D341Med (cell line): ENCODE measurements around the gene S1PR1.
"Not testable (repeated sequence)": the region's sequence is repeated elsewhere in the genome, so short reads cannot be mapped to it uniquely, and the experiment has no call there.

ENCODE experiments used
- DNase-seq: peaks from one replicate; pipeline ENCODE4 v3.0.0; 2012; ENCODE audit warnings: low spot score

Gene S1PR1

DNA sequence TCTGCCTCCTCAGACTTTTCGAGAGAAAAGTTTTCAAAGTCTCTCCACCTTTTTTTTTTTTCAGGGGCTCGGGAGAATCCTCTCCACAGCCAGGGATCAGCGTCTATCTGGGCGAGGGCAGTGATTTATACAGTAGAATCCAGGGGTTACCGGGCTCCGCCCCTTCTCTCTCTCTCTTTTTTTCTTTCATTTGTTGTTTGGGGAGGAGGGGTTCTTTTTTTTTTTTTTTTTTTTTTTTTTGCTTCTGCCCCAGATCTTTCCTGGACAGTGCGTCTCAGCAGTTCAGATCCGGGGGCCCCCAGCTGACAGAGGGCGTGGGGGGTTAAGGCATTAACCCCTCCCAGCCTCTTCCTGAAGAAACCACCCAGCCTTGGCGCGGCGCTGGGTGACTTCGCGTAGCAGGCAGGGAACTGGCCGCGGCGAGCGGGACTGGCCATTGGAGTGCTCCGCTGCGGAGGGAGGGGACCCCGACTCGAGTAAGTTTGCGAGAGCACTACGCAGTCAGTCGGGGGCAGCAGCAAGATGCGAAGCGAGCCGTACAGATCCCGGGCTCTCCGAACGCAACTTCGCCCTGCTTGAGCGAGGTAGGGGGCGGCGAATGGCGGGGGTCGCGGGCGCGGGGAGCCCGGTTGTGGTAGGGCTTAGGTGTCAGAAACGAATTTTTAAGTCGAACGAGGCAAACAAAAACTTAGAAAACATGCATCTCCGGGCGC, at the start of gene S1PR1:
Gene S1PR1 (plus strand): TSS at position 504 of the 713 bp plus-strand sequence. CDS start 1,966 bp downstream, outside the sequence.
- peak; percentile 51 for DNase-seq

DNA sequence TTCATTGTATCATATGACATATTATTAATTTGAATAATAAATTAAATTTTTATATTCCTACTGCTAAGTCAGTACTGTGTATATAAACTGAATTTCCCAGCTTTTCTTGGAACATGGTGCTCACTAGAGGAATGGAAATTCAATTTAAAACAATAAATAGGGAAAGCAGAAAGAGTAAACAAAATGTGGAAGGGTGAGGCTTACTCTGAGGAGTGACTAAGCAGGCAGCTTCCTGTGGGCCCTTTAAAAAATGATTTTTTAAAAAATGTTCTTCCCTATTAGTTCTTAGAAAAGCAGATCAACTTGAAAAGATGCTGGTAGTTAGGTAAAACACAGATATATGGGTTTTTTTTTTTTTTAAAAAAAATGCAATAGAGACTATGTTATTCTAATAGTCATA, 49.5 kb upstream of the S1PR1 start:
- no peak for DNase-seq

DNA sequence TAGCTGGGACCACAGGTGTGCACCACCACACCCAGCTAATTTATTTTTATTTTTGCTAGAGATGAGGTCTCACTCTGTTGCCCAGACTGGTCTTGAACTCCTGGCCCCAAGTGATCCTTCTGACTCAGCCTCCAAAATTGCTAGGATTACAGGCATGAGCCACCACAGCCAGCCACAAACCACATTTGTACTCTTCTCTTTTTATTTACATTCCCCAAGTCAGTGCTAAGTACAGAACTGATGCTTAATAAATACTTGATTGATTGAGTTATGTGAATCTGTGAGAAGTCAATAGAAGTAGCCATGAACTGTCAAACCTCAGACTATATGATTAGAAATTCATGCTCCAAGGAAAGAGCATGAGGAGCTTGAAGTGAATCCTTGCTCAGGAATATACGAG, 48.5 kb upstream of the S1PR1 start:
- DNase-seq = no peak

DNA sequence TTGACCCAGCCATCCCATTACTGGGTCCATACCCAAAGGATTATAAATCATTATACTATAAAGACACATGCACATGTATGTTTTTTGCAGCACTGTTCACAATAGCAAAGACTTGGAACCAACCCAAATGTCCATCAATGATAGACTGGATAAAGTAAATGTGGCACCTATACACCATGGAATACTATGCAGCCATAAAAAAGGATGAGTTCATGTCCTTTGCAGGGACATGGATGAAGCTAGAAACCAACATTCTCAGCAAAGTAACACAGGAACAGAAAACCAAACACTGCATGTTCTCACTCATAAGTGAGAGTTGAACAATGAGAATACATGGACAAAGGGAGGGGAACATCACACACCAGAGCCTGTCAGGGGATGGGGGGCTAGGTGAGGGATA, 47.9 kb upstream of the S1PR1 start:
- not testable (repeated sequence) for DNase-seq

DNA sequence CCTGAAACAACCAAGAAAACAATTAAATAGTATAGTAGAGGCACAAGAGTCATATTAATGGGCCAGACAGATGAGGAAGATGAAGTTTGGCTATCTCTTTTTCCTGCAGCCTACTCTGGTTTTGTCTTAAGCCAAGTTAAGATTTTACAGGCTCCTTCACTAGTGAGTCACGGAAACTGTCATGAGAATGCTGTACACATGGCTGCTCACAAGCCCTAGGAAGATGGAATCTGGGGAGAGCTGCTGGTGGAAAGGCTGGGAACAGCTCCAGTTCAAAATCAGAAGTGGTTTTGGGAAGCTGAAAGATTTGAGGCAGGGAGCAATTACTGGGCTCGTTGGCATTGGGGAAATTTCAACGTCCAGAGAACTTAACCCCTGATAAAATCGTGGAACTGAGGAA, 46.4 kb upstream of the S1PR1 start:
- DNase-seq = no peak

DNA sequence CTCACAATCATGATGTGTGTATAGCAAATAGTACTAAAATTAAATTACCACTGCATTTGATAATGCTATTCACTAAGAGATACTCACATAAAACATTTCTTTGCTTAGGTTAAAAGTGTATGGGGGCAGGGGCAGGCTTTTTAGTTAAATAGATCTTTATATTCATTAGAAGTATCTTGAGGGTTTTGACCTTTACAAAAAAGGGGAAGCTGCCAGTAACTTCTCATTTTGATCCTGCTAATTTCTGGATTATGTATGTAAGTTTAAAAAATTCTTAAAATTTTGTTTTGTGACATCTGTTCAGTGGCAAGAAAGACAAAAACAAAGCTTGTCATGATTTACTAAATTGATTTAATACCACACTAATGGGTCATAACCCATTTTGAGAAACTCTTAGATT, 45.8 kb upstream of the S1PR1 start:
- DNase-seq = no peak

DNA sequence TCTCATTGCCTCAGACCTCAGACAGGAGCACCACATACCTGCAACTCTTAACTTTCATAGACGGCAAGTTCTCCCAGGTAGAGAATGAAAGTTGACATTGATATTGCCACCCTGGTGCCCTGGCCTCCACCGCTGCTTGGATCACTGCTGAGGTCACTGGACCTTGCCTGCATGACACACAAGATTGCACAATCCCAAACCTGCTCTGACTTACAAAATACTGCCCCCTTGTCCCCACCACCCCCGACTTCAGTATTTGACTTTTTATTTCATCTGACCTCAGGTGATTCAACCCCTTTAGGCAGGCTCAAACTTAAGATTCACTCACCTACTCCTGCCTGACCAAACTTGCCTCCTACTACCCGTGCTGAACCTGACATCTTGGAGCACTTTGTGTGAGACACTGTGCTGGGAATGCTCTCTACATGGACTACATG, 43.1 kb upstream of the S1PR1 start:
- DNase-seq = no peak

DNA sequence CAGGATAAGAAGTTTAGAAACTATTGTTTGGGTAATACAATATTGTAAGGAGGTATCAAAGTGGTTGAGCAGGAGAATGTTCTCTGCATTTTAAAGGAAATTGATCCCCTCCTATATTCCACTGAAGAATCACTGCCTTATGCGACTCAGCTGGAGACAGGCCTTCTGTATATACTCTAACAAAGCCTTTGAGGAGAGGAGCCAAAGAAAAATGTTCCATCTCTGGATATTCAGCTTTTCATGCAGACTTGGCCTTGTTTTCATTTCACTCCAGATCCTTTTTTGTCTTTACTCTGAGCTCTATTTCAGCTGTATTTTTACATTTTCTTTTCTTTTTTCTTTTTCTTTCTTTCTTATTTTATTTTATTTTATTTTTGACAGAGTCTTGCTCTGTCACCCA, 42.1 kb upstream of the S1PR1 start:
- DNase-seq = no peak

DNA sequence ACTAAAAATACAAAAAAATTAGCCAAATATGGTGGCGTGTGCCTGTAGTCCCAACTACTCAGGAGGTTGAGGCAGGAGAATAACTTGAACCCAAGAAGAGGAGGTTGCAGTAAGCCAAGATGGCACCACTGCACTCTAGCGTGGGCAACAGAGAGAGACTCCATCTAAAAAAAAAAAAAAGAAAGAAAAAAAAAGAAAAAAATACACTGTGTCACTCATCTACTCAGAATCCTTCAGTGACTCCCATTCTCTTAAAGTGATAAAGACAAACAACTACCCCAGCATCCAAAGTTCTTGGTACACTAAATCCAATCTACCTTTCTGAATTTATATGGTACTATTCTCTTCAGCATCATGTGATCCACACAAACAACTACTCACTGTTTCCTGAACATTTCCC, 40.2 kb upstream of the S1PR1 start:
- no peak for DNase-seq

DNA sequence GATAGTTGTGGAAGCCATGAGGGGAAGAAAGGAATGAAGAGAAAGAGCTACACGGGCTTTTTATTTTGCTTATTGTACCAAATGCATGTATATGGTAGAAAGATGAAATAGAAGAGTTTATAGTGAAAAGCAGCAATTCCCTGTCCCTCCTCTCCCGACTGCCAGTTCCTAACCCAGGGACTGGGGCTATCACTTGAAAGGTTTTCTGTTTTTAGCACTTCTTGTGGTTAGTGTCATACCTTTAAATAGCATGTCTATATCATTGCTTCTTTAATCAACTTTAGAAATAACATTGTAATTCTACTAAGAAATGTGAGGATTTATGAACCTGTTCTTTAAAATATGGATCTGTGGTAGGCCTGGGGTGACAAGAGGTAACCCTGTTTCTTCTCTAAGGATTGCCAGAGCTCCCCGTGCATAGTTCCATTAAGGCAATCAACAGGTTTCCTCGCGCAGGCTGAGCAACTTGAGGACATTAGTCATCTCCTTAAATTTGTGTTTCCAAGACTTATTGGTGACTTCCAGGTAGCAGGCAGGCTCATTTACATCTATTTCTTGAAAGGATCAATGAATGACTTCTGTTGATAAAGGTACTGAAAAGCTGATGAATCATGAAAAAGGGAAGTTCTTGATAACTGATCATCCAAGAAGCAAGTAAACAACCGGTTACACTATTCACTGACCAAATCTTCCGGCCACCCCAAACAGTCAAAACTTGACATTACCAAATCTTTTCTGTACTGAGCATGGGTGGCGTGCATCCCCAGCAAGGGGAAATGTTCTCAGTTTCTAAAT, 37.8 kb upstream of the S1PR1 start:
- DNase-seq = no peak

DNA sequence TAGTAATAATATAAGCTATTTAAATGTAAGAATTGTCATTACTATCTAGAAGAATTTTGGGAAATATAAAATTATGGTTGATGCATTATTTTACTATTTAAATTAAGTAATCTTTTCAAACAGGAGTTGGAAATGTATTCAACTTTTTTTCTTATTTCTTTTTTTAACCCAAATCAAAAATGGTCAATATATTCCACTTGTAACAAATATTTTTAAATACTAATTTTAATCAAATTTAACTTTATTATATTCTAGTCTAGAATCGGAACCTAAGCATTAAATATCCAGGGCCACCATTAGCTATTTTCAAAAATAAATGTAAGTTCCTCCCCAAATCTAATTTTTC, 37.2 kb upstream of the S1PR1 start:
- DNase-seq = no peak

DNA sequence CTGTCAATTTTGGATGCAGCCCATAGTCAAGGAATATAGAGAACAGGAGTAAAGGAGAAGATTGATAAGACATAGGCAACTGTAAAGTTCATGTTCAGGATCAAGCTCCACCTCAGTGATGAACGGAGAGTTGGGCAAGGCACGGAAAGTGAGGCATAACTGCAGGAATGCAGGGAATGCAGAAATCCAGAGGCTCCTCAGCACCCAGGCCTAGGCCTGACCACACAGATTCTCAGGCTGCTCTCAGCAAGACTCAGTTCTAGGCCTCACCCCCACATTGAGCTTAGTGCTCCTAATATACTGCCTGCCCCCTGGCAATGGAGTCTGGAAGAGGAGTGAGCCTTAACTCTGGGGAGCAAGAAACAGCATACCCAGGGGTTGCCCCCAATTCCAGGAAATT, 36.3 kb upstream of the S1PR1 start:
- no peak for DNase-seq

DNA sequence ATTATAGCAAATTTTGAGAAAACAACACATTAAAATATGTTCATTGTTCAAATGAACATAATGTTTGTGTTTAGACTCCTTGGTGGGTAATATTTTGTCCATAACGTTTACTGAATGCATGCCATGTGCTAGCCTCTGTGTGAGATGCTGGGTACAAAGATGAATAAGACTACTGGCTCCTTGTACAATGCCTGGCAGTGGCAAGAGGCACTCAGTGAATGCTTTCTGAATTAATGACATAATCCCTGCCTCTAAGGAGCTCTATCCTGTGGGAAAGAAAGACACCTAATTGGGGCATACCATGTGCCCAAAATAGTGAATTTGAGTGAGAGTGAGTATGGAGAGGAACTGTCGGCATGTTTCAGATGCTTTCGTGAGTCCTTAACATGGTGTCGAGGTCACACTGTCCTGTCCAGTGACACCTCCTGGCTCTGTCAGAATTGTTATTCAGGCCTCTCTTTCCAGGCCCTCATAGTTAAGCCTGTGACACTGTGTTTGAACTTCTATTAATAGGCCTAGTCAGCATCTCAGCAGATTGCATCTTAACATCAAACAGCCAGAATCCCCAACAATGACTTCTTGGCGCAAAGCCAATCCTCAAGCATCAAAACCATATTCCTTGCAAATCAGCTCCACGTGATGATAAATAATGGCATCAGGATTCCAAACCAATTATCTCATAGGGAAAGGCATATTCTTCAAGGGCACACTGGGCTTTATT, 32.8 kb upstream of the S1PR1 start:
- DNase-seq = peak; percentile 47

DNA sequence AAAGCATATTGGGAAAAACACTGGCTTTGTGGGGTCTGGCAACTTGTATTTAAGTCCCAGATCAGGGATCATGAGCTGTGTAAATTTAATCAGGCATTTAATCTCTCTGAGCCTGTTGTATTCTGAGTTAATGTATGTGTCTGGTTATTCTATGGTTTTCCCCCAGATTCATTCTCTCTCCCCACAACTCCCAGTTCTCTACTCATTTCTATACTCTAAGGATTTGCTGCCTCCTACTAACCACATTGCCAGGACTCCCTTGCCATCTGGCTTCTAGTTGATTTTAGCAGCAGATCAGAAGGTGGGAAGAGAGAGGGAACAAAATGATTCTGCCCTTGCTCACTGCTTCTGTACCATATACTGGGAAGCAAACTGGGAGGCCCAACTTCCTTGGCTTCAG, 31.4 kb upstream of the S1PR1 start:
- peak; percentile 35 for DNase-seq

DNA sequence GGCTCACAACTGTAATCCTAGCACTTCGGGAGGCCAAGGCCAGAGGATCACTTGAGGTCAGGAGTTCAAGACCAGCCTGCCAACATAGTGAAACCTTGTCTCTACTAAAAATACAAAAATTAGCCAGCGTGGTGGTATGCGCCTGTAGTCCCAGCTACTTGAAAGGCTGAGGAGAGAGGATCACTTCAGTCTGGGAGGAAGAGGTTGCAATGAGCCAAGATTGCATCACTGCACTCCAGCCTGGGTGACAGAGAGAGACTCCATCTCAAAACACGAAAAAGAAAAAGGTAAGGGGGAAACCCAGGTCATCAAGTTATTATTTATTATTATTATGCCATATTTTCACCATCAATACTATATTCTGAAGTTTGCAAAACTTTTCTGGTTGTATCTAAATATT, 30.7 kb upstream of the S1PR1 start:
- DNase-seq = not testable (repeated sequence)

DNA sequence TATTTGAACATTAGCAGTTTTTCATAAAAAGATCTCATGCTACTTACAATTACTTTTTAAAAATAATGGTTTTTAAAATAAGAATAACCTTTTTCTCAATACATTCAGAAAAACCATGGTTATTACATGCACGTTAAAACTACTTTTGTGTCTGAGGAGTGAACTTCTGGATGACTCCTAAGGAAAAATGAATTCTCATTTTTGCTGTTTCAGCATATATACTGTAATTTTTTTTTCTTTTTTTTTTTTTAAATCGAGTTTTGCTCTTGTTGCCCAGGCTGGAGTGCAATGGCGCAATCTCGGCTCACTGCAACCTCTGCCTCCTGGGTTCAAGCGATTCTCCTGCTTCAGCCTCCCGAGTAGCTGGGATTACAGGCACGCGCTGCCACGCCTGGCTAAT, 29.5 kb upstream of the S1PR1 start:
- DNase-seq = not testable (repeated sequence)

DNA sequence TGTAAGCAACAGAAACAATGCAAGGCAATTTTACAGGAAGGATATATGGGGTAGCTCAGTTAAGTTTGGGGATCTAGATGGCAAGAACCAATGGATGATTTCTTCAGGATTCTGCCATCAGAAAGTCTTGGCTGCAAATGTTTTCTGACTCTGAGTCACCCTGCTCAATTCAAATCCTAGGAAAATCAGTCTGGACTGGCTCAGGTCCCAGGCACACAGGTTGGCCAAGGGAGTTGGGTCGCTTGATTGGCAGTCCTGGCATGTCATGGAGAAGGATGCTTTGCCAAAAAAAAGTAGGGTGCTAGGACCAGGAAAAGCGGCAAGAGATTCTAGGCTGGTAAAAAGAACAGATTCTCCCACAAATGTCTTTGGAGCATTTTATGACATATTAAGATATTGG, 28.9 kb upstream of the S1PR1 start:
- no peak for DNase-seq

DNA sequence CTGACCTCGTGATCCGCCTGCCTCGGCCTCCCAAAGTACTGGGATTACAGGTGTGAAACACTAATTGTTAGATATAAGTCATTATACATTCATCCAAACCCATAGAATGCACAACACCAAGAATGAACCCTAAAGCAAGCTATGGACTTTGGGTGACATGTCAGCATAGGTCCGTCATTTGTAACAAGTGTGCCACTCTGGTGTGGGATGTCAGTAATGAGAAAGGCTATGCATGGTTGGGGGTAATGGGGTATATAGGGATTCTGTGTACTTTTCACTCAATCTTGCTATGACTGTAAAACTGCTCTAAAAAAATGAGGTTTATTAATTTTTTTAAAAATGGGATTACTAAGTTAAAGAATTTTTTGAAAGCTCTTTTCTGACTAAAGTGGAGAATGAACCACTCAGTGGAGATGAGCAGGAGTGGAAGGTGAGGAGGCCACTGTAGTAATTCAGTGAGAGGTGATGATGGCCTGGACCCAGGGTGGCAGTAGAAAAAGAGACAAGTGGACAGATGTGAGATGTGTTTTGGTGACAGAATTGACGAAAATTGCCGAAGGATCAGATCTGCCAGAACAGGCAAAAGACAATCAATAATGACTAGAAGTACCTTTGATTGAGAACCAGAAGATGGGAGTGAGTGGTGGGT, 21.3 kb upstream of the S1PR1 start:
- no peak for DNase-seq

DNA sequence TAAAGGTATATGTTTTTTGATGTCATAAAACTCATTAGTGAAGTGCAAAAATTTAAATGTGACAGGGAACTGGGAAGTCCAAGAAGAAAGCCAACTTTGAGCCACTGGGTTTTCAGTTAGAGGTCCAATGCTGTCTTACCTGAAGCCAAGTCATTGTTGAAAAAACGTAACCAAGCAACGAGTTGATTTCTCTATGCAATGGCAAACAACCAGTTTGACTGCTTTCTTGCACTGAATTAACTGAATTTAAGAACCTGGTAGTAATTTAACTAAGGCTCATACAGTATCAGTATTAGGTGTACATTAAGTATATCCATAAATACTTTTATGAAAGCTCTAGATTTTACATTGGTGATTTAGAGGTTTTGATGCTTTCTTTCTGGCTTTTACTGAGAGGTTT, 20.2 kb upstream of the S1PR1 start:
- DNase-seq = no peak

DNA sequence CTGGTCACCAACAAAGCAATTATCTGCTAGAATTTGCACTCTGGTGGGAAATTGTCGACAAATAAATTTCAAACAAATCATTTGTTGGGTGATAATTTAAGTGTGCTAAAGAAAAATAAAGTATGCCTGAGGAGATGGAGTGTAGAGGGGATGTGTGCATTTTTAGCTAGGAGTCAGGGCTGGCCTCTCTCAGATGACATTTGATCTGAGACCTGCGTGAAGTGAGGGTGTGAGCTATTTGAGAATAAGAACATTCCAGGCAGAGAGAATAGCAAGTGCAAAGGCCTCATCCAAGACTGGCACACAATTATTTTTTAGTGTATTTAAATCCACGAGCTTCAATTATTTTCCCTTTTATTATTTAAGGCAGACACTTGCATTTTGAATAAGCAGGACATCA, 19.7 kb upstream of the S1PR1 start:
- DNase-seq = no peak

DNA sequence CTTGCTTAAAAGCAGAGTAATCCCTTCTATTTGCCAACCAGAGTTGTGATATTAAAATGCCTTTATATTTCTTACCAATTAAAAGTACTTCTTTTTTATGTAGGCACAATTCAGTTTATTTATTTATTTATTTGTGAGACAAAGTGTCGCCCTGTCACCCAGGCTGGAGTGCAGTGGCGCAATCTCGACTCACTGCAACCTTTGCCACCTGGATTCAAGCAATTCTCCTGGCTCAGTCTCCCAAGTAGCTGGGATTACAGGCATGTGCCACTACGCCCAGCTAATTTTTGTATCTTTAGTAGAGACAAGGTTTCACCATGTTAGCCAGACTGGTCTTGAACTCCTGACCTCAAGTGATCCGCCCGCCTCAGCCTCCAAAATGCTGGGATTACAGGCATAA, 17.9 kb upstream of the S1PR1 start:
- DNase-seq = not testable (repeated sequence)
